ENCODE results near the gene DOK5. TPM values are rescaled to one million over a fixed set of nuclear protein-coding genes. Genes with fewer than 3 reads are reported as not detected.

The DOK5 gene
- total and polyA plus RNA-seq, 2 of the 8 experiments (the other 6 are each of a cell fraction or from before 2014, with no cell fraction given): 8.9 to 15.0 TPM

DNA sequence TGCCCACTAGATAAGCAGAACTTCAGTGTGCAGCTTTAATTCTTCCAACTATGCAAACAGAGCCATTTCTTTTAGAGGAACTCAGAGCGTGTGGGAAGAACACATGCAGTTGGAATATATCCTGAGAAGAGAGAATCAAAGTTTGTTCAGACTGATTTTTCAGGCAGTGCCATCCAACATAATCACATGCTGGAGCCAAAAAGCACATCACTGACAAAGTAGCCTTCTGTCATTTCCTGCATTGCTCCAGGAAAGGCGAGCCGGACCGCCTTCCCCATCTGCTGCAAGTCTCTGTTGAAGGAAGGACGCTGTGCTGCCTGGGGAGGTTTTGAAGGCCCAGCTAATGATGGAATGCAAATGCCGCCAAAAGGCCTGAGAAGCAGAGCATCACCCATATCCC is 98.4 kb downstream of the DOK5 start:
- H2BK15ac ChIP-seq (ENCODE audit: low read length): no peak overlapping the region
- H3K27ac ChIP-seq (ENCODE audit: low read depth, low read length): no peak overlapping the region
- H2BK12ac ChIP-seq (ENCODE audit: low read depth, low read length): no peak overlapping the region
- no peak overlapping the region for H3K14ac ChIP-seq (ENCODE audit: insufficient read length)
- POLR2A ChIA-PET (ENCODE audit: partially characterized antibody): no interaction called here
- DNase-seq (ENCODE audit: low read depth in 1 of 2, low spot score in 2 of 2): no peak
- H3K18ac ChIP-seq (ENCODE audit: extremely low read depth, low read length): no peak overlapping the region
- 92% methylated on average over 6 of the region's 6 CpGs; no CpG with 5 or more reads in 1 of the 2 experiments for WGBS, 2 experiments (ENCODE audit: extremely low coverage in 1 of 2, insufficient coverage in 1 of 2, insufficient read length in 1 of 2, insufficient replicate concordance in 2 of 2, low coverage in 1 of 2, low lambda C conversion rate in 2 of 2, missing lambda C conversion rate in 1 of 2)
- no peaks in the 10 kb centered on the region for H3K79me1 ChIP-seq (ENCODE audit: low read depth, low read length)
- H2BK5ac ChIP-seq (ENCODE audit: low read depth, low read length): no peak overlapping the region
- H3K36me3 ChIP-seq (ENCODE audit: control insufficient read depth in 2 of 4, insufficient read depth in 4 of 4, low read length in 3 of 4): no peaks in the 10 kb centered on the region
- no peaks in the 10 kb centered on the region for H4K20me1 ChIP-seq (replicated peaks in 1 of 2; ENCODE audit: control insufficient read depth in 1 of 2, insufficient read depth in 2 of 2, low read length in 2 of 2)
- H3K4me2 ChIP-seq (ENCODE audit: insufficient read depth in 1 of 2, low read depth in 2 of 2, low read length in 2 of 2): no peak overlapping the region
- no peak overlapping the region for H4K91ac ChIP-seq (replicated peaks; ENCODE audit: insufficient read length, low read length)
- H3K4me1 ChIP-seq (replicated peaks in 1 of 4; ENCODE audit: control insufficient read depth in 3 of 4, insufficient read depth in 4 of 4, low read length in 3 of 4): peaks cover 0 to 4% (median 0%) of the 10 kb centered on the region in 4 experiments; a peak in 1 of 7 replicates
- H4K5ac ChIP-seq (ENCODE audit: insufficient read length, low read depth, low read length): no peak overlapping the region
- FAIRE-seq: no peak
- no peaks in the 10 kb centered on the region for H3K9me3 ChIP-seq (ENCODE audit: insufficient read depth in 2 of 2, low read depth in 1 of 2, low read length in 1 of 2)
- H3K56ac ChIP-seq (replicated peaks; ENCODE audit: insufficient read length, low read depth, low read length): no peak overlapping the region
- no peak overlapping the region for H2BK120ac ChIP-seq (replicated peaks; ENCODE audit: low read depth, low read length)
- H2BK20ac ChIP-seq (ENCODE audit: low read length): no peak overlapping the region
- H3K79me2 ChIP-seq (ENCODE audit: control insufficient read depth in 1 of 2, insufficient read depth in 2 of 2, low read length in 2 of 2): no peaks in the 10 kb centered on the region
- peaks cover 0 to 1% (median 0%) of the 10 kb centered on the region in 4 experiments; a peak in 1 of 7 replicates for H3K27me3 ChIP-seq (replicated peaks in 1 of 4; ENCODE audit: control insufficient read depth in 3 of 4, extremely low read depth in 1 of 4, insufficient read depth in 3 of 4, low read length in 3 of 4)
- H3K23me2 ChIP-seq (ENCODE audit: low read depth, low read length): no peaks in the 10 kb centered on the region
- no peak overlapping the region for H2AK5ac ChIP-seq (ENCODE audit: low read depth, low read length)
- H3K4ac ChIP-seq (replicated peaks; ENCODE audit: insufficient read length, low read depth, low read length): no peak overlapping the region
- no peak overlapping the region for H3K4me3 ChIP-seq (ENCODE audit: extremely low read depth in 1 of 4, insufficient read depth in 2 of 4, low read depth in 3 of 4, low read length in 4 of 4)
- no peak overlapping the region for H3K23ac ChIP-seq (ENCODE audit: insufficient read length)
- CTCF ChIA-PET (ENCODE audit: partially characterized antibody): interaction anchor here (0.7 to 1.6 kb wide), 3 partner anchors 14 to 40 kb away, joined by 3 to 4 read pairs (median 3); no protein-coding TSS in a partner anchor
- H4K8ac ChIP-seq (ENCODE audit: extremely low read depth, insufficient read depth, low read length): no peak overlapping the region
- no peak overlapping the region for H3K9ac ChIP-seq (replicated peaks in 1 of 4; ENCODE audit: extremely low read depth in 1 of 4, low read depth in 3 of 4, low read length in 3 of 4)
- no peak overlapping the region for H2AFZ ChIP-seq (ENCODE audit: low read length)
- TF ChIP-seq SP2 (IDR thresholded peaks at IDR 0.05; ENCODE audit: low read length) (no peak), CEBPB (IDR thresholded peaks at IDR 0.05; ENCODE audit: low read depth, low read length) (no peak), CTBP2 (IDR thresholded peaks at IDR 0.05; ENCODE audit: borderline replicate concordance, insufficient read depth, insufficient read length, low read length) (no peak), TAF7 (optimal IDR thresholded peaks at IDR 0.05; ENCODE audit: borderline replicate concordance, low read depth, low read length) (no peak), RFX5 (IDR thresholded peaks at IDR 0.05; ENCODE audit: borderline replicate concordance, low read depth, low read length) (no peak), CHD2 (IDR thresholded peaks at IDR 0.05; ENCODE audit: low read length) (no peak), POLR2A (IDR thresholded peaks at IDR 0.05; ENCODE audit: control extremely low read depth in 1 of 2, low read depth in 2 of 2, low read length in 2 of 2) (no peak), BACH1 (IDR thresholded peaks at IDR 0.05; ENCODE audit: low read length) (no peak), SIX5 (IDR thresholded peaks at IDR 0.05; ENCODE audit: low read depth, low read length) (no peak), RNF2 (IDR thresholded peaks at IDR 0.05; ENCODE audit: borderline replicate concordance, low read depth, low read length, missing control alignments, poor library complexity, severe bottlenecking) (no peak), EZH2 (IDR thresholded peaks at IDR 0.05; ENCODE audit: low read depth, low read length, severe bottlenecking) (no peak)
- TF ChIP-seq, protein P1, sequence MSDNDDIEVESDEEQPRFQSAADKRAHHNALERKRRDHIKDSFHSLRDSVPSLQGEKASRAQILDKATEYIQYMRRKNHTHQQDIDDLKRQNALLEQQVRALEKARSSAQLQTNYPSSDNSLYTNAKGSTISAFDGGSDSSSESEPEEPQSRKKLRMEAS (IDR thresholded peaks at IDR 0.05): no peak
- TF ChIP-seq, protein P2, sequence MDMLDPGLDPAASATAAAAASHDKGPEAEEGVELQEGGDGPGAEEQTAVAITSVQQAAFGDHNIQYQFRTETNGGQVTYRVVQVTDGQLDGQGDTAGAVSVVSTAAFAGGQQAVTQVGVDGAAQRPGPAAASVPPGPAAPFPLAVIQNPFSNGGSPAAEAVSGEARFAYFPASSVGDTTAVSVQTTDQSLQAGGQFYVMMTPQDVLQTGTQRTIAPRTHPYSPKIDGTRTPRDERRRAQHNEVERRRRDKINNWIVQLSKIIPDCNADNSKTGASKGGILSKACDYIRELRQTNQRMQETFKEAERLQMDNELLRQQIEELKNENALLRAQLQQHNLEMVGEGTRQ (IDR thresholded peaks at IDR 0.05; ENCODE audit: low read length): no peak
